B cell (primary cell): ENCODE data around the gene PLPPR2. TPM values are rescaled to one million over a fixed set of nuclear protein-coding genes. Genes with fewer than 3 reads are reported as not detected.

Experiments used
- ATAC-seq: fragments of 200-7000 bp; cut with Tn5 transposase; one replicate; pipeline ENCODE4 v1.10.0; 2021; ENCODE audit warnings: low read depth, mild to moderate bottlenecking, moderate number of reproducible peaks, moderate library complexity
- CTCF ChIA-PET: fragments of 350-600 bp; sonication (Branson Sonifier 250); formaldehyde crosslinking; loops from one replicate; lab custom pipeline; 2021; ENCODE audit warnings: antibody characterized with exemption, inconsistent platforms; lab: Charles Lee
- POLR2A ChIA-PET: fragments of 350-600 bp; sonication (Branson Sonifier 250); formaldehyde crosslinking; loops from one replicate; lab custom pipeline; 2021; ENCODE audit warnings: antibody characterized with exemption; lab: Charles Lee
- DNase-seq: peaks from one replicate; pipeline ENCODE4 v3.0.0; 2013
- H2AFZ ChIP-seq: 2 replicates; pipeline ENCODE4 v1.6.1; 2012; ENCODE audit warnings: mild to moderate bottlenecking, low read depth, low read length; ENCODE audit not compliant: insufficient read depth, poor library complexity, severe bottlenecking
- H3K27ac ChIP-seq, 2 donors: 1 replicate in 1 of 2; 2 replicates in 1 of 2; pipeline ENCODE4 v1.5.1; 2012 to 2013; ENCODE audit warnings: low read length in 2 of 2, mild to moderate bottlenecking in 2 of 2, moderate library complexity in 1 of 2
- H3K27me3 ChIP-seq, 4 experiments: fragments of 200-600 bp in 1 of 4; sonication (generic) in 1 of 4; replicated peaks in 1 of 4; 1 replicate in 2 of 4; 2 replicates in 2 of 4; pipeline versions ENCODE4 v1.6.1 to v1.7.0; 2013 to 2016; ENCODE audit warnings: low read length in 3 of 4, mild to moderate bottlenecking in 2 of 4, mixed read lengths in 1 of 4, moderate library complexity in 1 of 4; ENCODE audit not compliant: insufficient read depth in 4 of 4, control insufficient read depth in 3 of 4; ENCODE audit errors: control extremely low read depth in 1 of 4
- H3K36me3 ChIP-seq, 2 experiments: replicated peaks in 1 of 2; 1 replicate in 1 of 2; 2 replicates in 1 of 2; pipeline versions ENCODE4 v1.6.1 to v1.7.1; 2013; ENCODE audit warnings: low read length in 1 of 2; ENCODE audit not compliant: insufficient read depth in 2 of 2, control insufficient read depth in 1 of 2; ENCODE audit errors: control extremely low read depth in 1 of 2, extremely low read depth in 1 of 2
- H3K4me1 ChIP-seq, 2 donors: fragments of 200-600 bp in 1 of 2; sonication (generic) in 1 of 2; 1 replicate in 1 of 2; 2 replicates in 1 of 2; pipeline versions ENCODE4 v1.5.1 to v1.6.1; 2013 to 2017; ENCODE audit warnings: low read length in 2 of 2; ENCODE audit not compliant: control insufficient read depth in 2 of 2, insufficient read depth in 2 of 2
- H3K4me2 ChIP-seq: replicated peaks from 2 replicates; pipeline ENCODE3; 2012; ENCODE audit warnings: mild to moderate bottlenecking, low read depth, low read length; ENCODE audit not compliant: poor library complexity, severe bottlenecking
- H3K4me3 ChIP-seq, 5 experiments: fragments of 200-600 bp in 1 of 5; sonication (generic) in 1 of 5; 1 replicate in 3 of 5; 2 replicates in 2 of 5; pipeline versions ENCODE4 v1.5.1 to v1.7.0; 2011 to 2016; ENCODE audit warnings: low read length in 4 of 5, mild to moderate bottlenecking in 4 of 5, low read depth in 2 of 5, control low read depth in 1 of 5, moderate library complexity in 1 of 5; ENCODE audit not compliant: insufficient read depth in 1 of 5; ENCODE audit errors: control extremely low read depth in 1 of 5, extremely low read depth in 1 of 5
- H3K79me2 ChIP-seq: fragments of 200-600 bp; sonication (generic); one replicate; pipeline ENCODE4 v1.6.0; 2016; ENCODE audit warnings: low read length; ENCODE audit not compliant: control insufficient read depth, insufficient read depth
- H3K9ac ChIP-seq: fragments of 200-600 bp; sonication (generic); 2 replicates; pipeline ENCODE4 v1.6.1; 2017; ENCODE audit warnings: mild to moderate bottlenecking, low read length, moderate library complexity
- H3K9me3 ChIP-seq, 3 donors: one replicate each; pipeline versions ENCODE4 v1.6.1 to v1.7.1; 2013; ENCODE audit warnings: low read length in 2 of 3; ENCODE audit not compliant: control insufficient read depth in 2 of 3, insufficient read depth in 1 of 3; ENCODE audit errors: control extremely low read depth in 1 of 3
- H4K20me1 ChIP-seq: 2 replicates; pipeline ENCODE4 v1.6.0; 2012; ENCODE audit warnings: mild to moderate bottlenecking, low read length; ENCODE audit not compliant: insufficient read depth, control insufficient read depth, poor library complexity, severe bottlenecking
- H3K27ac Mint-ChIP-seq: one replicate; pipeline ENCODE4 v1.8.0; 2021; ENCODE audit warnings: mixed read lengths
- H3K27me3 Mint-ChIP-seq: one replicate; pipeline ENCODE4 v1.8.0; 2021; ENCODE audit warnings: mixed read lengths
- H3K4me1 Mint-ChIP-seq: one replicate; pipeline ENCODE4 v1.8.0; 2021; ENCODE audit warnings: mixed read lengths
- H3K4me3 Mint-ChIP-seq: one replicate; pipeline ENCODE4 v1.8.0; 2021; ENCODE audit warnings: mixed read lengths
- H3K9me3 Mint-ChIP-seq: one replicate; pipeline ENCODE4 v1.8.0; 2022; ENCODE audit warnings: mixed read lengths; ENCODE audit not compliant: insufficient read depth
- CTCF ChIP-seq: fragments of 200-600 bp; IDR thresholded peaks from one replicate; pipeline ENCODE4 v1.8.0; 2022; ENCODE audit warnings: antibody characterized with exemption, mild to moderate bottlenecking
- EZH2 ChIP-seq: IDR thresholded peaks from 2 replicates; pipeline ENCODE4 v1.6.1; 2012; ENCODE audit warnings: borderline replicate concordance, low read depth, mild to moderate bottlenecking, moderate library complexity, low read length; ENCODE audit not compliant: insufficient read depth, poor library complexity, severe bottlenecking
- WGBS: methylation state at CpG from one replicate; pipeline ENCODE4 v1.1.5; 2013; ENCODE audit warnings: missing lambda C conversion rate; ENCODE audit not compliant: insufficient coverage; 5-methylcytosine and 5-hydroxymethylcytosine counted together
- intact Hi-C: fragments of 100-400 bp; cut with micrococcal nuclease; formaldehyde crosslinking; loops from one replicate; pipeline ENCODE4 v1.10.0; 2022
- polyA plus RNA-seq: library from polyadenylated mRNA; depleted of rRNA; stranded (reverse); fragments of >200 nt; gene quantifications from 2 replicates; pipeline ENCODE4 v1.2.3, GENCODE V29; 2012
- total RNA-seq, 2 donors: library from RNA; stranded (reverse); fragments of 120-200 nt in 1 of 2; gene quantifications; 1 replicate in 1 of 2; 2 replicates in 1 of 2; pipeline versions ENCODE4 v1.2.3 to v1.2.4, GENCODE V29; 2013 to 2022

PLPPR2 gene
- total and polyA plus RNA-seq, 2 donors (not counting 1 experiment from before 2014, with no cell fraction given): 3.8 to 11.1 TPM

GRCh38 chr19:11370744-11371143, 15.5 kb downstream of the PLPPR2 start:
- Histone ChIP-seq H3K4me2 (no peak overlapping the region), H4K20me1 (no peaks in the 10 kb centered on the region), H2AFZ (no peak overlapping the region), H3K27me3 (no peaks in the 10 kb centered on the region), H3K4me1 (peaks cover 13 to 15% of the 10 kb centered on the region in 2 donors), H3K9me3 (no peaks in the 10 kb centered on the region), H3K79me2 (peaks cover 5% of the 10 kb centered on the region), H3K36me3 (peaks cover 0 to 19% of the 10 kb centered on the region in 2 experiments), H3K27ac (no peak overlapping the region), H3K4me3 (no peak overlapping the region), H3K9ac (no peak overlapping the region)
- ChIA-PET POLR2A (interaction anchor here (0.6 kb wide), 1 partner anchor 211 kb away, joined by 8 read pairs; no protein-coding TSS in a partner anchor), CTCF (no interaction called here)
- no peaks in the 10 kb centered on the region for H3K9me3 Mint-ChIP-seq
- TF ChIP-seq EZH2 (no peak), CTCF (no peak)
- 94% methylated on average over 2 of the region's 2 CpGs for WGBS
- H3K4me3 Mint-ChIP-seq: no peak overlapping the region
- no peak overlapping the region for H3K27ac Mint-ChIP-seq
- DNase-seq: no peak
- peaks cover 4% of the 10 kb centered on the region for H3K4me1 Mint-ChIP-seq
- no peaks in the 10 kb centered on the region for H3K27me3 Mint-ChIP-seq
- intact Hi-C loops: loop anchor here (10.0 kb wide), 1 partner anchor 1556 kb away; the partner anchor contains the start of gene FBXL12
- ATAC-seq: no peak

GRCh38 chr19:11373166-11373884, 18.1 kb downstream of the PLPPR2 start:
- peaks cover 0 to 10% of the 10 kb centered on the region in 2 experiments for H3K36me3 ChIP-seq
- no peaks in the 10 kb centered on the region for H4K20me1 ChIP-seq
- WGBS: 58% methylated on average over 10 of the region's 10 CpGs
- no peak for TF ChIP-seq CTCF
- TF ChIP-seq EZH2: no peak
- H3K4me3 Mint-ChIP-seq: peak overlapping the region; percentile 74
- H3K4me2 ChIP-seq: peak overlapping the region; percentile 96
- no peak overlapping the region for H3K9ac ChIP-seq
- peaks cover 16% of the 10 kb centered on the region for H3K79me2 ChIP-seq
- H3K4me1 ChIP-seq: peaks cover 27 to 32% of the 10 kb centered on the region in 2 donors
- POLR2A ChIA-PET: interaction anchor here (0.6 to 2.5 kb wide), 4 partner anchors 21 to 62 kb away, joined by 3 to 23 read pairs (median 4); partner anchors contain the start of genes CCDC159, ODAD3, PRKCSH and RAB3D
- H3K27ac ChIP-seq: no peak overlapping the region
- CTCF ChIA-PET: interaction anchor here (1.1 to 4.6 kb wide), 2 partner anchors 62 to 109 kb away, joined by 4 to 37 read pairs; partner anchors contain the start of genes ODAD3 and PRKCSH
- no peaks in the 10 kb centered on the region for H3K27me3 ChIP-seq
- peak overlapping the region; percentile 84 for H2AFZ ChIP-seq
- intact Hi-C loops: loop anchor here (10.0 kb wide), 1 partner anchor 1559 kb away; the partner anchor contains the start of gene FBXL12
- peaks cover 14% of the 10 kb centered on the region for H3K4me1 Mint-ChIP-seq
- no peak overlapping the region for H3K4me3 ChIP-seq
- no peaks in the 10 kb centered on the region for H3K27me3 Mint-ChIP-seq
- H3K9me3 ChIP-seq: no peaks in the 10 kb centered on the region
- DNase-seq (no peak), ATAC-seq (no peak)
- H3K9me3 Mint-ChIP-seq: no peaks in the 10 kb centered on the region
- peak overlapping the region; percentile 69 for H3K27ac Mint-ChIP-seq
